GM21367 (cell line): ENCODE measurements around the gene GTF2A1.
A peak's percentile ranks its signal among the peaks of the same experiment; 100 is the strongest.
"Not testable (repeated sequence)": the region's sequence is repeated elsewhere in the genome, so short reads cannot be mapped to it uniquely, and the experiment has no call there.

Experiments
- ATAC-seq: cut with Tn5 transposase; IDR thresholded peaks from one replicate; pipeline ENCODE4 v1.9.1; 2021; ENCODE audit not compliant: unreplicated experiment

Gene GTF2A1

DNA sequence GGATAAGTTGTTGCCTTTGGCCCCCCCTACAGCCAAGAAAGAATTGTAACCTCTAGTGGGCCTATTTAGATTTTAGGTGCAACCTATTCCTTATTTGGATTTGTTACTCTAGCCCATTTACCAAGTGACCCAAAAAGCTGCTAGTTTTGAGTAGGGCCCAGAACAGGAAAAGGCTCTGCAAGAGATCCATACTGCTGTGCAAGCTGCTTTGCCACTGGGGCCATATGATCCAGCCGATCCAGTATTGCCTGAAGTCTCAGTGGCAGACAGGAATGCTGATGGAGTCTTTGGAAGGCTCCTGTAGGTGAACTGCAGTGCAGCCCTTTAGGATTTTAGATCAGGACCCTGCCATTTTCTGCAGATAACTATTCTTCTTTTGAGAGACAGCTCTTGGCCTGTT lies 12.9 kb upstream of the GTF2A1 start:
- no peak for ATAC-seq

DNA sequence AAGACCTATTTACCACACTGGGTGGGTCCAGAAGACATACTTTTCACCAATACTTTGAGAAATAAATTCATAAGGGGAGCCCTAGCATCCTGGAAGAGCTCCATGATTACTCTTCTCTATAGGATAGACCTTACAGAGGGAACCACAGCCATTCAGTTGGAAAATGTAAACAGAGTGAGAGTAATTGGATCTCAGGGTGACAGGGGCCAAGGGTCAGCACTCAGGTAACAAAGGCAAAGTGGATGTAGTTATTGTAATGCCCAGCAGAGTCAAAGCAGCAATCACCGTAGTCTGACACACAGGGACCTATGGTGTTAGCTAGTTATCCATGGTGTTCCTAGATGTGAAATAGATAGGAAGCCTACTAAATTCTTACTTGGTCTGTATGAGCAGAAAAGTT lies 10.8 kb upstream of the GTF2A1 start:
- ATAC-seq = no peak

DNA sequence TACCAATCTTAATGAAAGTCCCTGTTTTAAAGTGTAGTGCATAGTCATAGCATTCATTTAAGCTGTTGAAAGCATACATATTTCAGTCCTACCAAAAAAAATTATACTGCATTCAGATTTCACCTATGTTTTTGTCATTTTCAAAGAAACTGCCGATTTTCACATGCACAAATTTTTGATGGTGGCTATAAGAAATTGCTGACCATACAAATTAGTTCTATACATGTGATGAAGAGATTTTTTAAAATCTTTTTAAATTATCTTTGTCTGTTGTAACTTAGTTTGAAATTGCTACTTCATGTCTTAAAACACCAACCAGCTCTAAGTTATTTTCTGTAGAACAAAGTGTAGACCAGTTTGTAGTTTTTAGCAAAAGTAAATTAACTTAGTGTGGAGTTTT lies 3.5 kb upstream of the GTF2A1 start:
- ATAC-seq = no peak

DNA sequence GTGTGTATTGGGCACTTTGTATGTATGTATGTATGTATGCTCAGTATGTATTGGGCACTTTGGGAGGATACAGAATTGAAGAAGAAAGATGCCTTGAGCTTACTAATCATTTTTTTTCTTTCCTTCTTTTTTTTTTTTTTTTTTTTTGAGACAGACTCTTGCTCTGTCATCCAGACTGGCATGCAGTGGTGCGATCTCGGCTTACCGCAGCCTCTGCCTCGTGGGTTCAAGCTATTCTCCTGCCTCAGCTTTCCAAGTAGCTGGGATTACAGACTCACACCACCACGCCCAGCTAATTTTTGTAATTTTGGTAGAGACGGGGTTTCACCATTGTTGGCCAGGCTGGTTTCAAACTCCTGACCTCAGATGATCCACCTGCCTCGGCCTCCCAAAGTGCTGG lies 3.0 kb upstream of the GTF2A1 start:
- ATAC-seq = not testable (repeated sequence)

DNA sequence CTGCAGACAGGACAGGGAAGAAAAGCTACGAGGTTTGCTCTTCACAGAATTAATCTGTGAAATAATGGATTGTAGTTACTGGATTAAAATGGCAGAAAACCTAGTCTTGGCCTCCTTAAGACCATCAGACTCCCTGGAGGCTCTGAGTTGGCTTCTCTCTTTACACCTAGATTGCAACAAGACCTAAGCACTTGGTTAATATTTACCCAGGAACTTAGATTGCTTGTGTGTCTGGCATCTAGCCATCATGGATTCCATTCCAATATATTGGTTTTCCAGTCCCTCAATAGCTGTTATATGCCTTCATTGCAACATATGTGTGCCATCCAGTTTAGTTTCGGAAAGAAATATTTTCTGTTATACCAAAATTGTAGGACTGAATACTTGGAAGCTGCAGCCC lies 1.9 kb upstream of the GTF2A1 start:
- no peak for ATAC-seq

DNA sequence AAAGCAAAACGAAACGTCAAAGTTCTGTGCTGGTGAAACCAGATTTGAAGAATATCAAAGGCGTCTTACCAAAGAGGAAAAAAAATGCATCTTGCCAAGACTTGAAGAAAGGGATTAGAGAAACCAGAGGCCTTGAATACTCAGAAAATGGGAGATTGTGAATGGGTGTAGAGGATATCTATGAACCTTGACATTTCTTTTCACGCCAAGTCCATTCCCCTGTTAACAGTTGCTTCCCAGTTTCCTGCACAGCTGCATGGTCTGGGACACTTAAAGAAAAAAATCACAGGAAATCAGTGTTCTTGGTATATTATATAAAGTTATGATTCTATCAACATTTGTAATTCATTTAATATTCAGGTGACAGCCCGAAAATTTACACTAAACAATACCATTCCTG lies 1.4 kb upstream of the GTF2A1 start:
- no peak for ATAC-seq

DNA sequence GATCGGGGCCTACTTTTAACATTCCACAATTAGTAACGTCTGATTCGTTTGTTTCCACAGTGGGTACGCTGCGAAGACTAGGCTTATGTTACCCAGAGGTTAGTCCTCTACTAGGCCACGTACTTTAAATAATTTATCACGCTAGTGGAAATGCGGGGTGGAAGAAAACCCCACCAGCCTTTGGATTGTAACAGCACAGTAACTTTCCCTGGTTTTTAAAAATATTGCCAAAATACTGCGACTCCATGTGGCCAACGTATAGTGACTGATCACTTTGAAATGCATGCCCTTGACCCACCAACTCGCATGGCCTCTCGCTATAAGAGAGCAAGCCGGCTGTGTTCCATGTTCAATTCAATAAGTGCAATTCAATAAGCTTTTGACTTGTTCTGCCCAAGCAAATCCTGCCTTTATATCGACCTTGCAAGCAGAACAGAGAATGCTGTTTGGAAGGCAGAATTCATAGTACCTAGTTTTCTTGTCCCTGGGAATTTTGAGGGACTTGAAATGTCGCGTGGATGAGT lies 882 bp upstream of the GTF2A1 start:
- ATAC-seq = no peak

DNA sequence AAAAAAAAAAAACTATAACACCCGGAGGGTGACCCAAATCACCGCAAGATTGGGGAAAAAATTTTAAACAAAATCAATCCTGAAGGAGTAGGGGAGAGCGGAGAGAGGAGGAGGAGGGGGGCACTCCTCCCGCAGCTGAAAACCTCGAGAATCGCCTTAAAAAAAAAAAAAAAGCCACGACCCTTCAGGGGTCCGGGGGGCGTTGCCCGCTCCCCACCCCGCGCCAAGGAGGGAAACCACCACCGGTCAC lies 254 bp downstream of the GTF2A1 start:
- no peak for ATAC-seq

DNA sequence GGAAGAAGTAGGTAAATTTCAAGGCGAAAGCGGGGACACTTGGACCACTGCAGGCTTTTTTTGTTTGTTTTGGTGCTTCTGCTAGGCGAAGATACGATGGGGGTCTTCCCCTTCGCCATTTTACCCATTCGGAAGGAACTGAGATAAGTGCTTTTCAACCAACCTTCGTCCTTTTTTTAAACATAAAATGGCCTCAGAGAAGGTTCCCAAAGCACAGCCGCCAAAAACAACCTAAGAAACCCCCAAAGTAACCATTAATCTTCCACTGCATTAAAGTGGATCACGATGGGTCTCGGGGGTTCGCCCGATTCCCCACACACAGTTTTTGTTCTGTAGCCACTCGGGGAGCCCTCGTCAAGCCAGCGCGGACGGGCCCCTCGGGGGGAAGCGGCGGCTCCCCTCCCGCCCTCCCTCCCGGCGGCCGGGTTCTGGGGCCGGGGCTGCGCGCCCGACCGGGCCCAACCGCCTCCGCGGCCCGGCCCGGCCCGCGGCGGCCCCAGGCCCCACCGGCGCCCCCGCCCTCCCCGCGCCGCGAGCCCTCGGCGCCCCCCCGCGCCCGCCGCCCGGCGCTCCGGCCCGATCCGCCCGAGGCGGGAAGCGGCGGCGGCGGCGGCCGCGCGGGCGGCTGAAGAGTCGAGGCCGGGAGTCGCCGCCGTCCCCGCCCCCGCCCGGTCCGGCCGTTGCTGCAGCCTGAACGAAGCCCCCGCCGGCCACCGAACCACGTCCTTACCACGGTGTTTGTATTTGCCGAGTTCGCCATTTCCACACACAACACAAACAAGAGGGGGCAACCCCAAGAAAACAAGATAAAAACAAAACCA lies 790 bp downstream of the GTF2A1 start:
- ATAC-seq = no peak

DNA sequence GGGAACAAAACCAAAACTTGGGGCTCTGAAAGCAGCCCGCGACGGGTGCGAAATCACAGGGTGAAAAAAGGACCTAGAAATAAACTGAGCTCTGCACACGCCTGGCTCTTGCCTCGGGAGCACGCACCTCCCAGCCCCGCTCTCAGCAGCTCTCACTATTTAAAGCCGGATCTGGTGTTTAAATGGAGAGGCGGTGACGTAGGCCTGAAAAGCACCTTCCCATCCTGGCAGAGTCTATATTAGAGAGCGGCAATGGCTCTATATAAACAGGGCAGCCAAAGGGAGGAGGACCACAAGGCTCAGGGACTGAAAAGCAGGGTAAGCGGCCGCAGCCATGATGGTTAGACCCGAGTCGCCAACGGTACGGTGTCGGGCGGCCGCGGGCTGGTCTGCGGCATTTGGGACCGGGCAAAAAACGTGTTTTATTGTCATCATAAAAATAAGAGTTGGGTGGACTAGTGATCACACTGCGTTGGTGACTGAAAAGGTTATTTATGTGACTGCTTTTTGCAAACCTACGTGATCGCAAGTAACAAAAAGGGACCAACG lies 1.5 kb downstream of the GTF2A1 start:
- peak; percentile 61 for ATAC-seq

DNA sequence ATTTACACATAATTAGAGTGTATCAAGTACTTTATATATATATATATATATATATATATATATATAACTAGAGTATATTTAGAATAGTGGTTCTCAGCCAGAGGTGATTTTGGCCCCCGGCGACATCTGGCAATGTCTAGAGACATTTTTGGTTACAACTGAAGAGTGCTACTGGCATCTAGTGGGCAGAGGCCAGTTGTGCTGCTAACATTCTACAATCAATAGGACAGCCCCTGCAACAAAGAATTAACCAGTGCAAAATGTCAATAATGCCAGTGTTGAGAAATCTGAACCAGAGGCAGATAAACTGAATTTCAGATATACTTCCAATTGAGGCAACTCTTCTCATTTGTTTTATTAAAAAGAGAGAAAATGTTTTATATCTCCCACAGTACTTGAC lies 8.9 kb downstream of the GTF2A1 start:
- ATAC-seq = peak; percentile 75

DNA sequence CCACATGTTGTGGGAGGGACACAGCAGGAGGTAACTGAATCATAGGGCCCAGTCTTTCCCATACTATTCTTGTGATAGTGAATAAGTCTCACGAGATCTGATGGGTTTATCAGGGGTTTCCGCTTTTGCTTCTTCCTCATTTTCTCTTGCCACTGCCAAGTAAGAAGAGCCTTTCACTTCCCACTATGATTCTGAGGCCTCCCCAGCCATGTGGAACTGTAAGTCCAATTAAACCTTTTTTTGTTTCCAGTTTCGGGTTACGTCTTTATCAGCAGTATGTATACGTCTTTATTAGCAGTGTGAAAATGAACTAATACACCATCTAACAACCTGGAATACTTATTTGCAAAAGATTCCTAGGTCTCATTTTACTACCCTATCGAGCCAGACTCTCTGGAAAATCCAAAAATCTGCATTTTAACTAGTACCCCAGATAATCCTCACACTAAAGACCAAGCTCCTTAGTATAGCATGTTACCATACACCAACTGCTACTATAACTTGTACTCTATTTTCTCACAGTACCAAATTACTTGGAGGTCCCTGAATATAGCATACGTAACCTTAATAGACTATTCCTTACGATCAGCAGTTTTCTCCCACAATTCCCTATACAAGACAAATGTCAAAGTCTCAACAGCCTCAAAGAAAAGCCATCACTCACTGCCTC lies 11.5 kb downstream of the GTF2A1 start:
- ATAC-seq = no peak

DNA sequence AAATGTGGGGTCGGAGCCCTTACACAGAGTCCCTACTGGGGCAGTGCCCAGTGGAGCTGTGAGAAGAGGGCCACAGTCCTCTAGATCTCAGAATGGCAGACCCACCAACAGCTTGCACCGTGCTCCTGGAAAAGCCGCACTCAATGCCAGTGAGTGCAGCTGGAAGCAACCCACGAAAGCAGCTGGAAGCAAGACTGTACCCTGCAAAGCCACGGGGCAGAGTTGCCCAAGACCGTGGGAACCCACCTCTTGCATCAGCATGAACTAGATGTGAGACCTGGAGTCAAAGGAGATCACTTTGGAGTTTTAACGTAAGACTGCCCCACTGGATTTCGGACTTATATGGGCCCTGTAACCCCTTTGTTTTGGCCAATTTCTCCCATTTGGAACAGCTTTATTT lies 12.3 kb downstream of the GTF2A1 start:
- no peak for ATAC-seq

DNA sequence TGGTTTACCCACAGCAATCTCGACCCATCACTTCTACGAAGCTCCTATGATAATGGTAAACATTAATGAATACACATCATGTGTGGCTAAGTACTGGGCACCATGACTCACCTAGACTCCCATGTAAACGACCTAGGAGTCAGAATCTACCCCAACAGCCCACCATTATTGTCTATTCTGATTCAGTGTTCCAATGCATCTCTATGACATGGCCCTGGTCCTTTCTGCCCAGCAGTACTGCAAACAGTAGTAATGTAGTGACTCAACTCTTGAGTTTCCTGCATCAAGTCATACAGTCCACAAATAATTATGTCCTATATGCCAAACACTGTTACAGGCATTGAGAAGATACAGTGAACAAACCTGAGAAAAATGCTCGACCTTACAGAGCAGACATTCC lies 14.6 kb downstream of the GTF2A1 start:
- no peak for ATAC-seq

DNA sequence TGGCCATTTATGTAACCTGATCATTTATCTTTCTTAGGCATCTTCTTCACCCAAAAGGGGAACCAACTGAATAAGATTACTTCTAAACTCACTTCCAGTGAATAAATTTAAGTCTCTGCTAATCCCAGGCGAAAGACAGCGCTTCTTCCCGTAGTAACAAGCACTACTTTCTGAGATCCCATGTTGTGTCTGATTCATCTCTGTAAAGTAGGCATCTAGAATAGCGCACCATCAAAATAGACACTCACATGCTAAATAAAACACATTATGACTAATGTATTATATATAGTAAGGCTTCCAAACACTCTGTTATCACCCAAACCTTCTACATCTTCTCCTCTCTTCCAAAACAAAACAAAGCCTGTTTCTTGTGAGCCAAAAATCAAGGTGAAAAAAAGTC lies 15.1 kb downstream of the GTF2A1 start:
- no peak for ATAC-seq

DNA sequence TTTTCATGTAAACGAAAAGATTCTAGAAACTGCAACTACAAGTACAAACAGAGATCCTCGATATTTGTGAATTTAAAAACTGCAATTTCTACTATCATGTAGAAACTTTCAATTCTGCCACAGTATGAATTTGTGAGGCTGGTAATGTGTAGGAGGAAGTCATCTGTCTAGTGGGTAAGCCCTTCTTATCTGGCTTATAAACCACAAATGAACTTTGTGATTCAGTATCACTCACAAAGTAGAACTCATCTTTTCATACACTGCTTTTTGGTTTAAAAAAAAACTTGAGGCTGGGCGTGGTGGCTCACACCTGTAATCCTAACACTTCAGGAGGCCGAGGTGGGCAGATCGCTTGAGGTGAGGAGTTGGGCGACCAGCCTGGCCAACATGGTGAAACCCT lies 20.7 kb downstream of the GTF2A1 start:
- no peak for ATAC-seq

DNA sequence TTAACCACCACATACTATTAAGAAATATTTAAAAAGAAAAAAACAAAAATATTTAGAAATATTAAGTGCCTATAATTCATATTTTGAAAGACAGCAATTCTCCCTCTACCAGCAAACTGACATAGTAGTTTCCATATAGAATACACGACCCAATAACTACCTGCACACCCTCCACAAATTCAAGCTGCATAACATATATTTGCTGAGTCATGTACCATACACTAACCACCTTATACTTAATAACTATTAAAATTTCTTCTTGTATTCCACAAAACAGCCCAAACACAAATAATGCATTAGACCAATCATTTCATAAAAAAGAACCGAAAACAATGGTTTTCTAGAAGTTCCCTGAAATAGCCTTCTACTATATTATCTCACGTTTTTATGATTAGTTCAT lies 21.7 kb downstream of the GTF2A1 start:
- ATAC-seq = no peak

DNA sequence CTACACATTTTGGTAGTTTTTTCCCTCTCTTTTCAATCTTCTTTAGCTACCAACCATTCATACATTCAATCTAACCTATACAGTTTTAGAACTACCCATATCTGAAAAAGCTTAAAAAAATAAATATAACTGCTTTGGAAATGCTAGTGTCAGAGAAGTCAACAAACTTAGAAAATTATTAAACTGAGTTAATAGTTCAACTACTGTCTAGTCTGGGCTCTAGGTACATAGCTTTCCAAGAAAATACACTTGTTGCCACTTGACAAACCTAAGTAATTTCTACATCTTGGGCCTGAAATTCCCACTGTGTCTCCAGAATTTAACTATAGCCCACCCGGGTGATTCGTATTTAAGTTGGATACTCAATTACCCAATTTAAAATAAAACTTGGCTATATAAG lies 22.1 kb downstream of the GTF2A1 start:
- no peak for ATAC-seq

DNA sequence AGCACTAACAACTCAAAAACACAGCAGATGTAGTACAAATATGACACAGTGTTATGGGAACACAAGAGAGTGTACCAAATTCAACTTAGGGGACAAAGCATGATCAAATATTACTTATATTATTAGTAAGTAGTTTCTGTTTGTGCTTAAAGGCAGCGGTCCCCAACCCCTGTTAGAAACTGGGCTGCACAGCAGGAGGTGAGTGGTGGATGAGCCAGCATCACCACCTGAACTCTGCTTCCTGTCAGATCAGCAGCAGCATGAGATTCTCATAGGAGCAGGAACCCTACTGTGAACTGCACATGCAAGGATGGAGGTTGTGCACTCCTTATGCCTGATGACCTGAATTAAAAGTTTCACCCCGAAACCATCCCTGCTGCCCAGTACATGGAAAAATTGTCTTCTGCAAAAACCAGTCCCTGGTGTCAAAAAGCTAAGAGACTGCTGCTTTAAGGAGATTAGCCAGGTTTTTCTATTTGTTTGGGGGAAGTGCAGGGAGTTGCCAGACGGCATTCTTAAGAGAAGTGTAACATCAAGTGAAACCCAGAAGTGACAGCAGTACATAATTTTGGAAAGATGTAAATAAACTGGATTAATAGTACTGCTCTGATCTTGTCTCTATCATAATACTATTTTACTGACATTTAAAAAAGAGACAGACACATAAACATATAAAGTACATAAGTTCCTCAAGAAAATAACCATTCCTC lies 26.7 kb downstream of the GTF2A1 start:
- peak; percentile 68 for ATAC-seq

DNA sequence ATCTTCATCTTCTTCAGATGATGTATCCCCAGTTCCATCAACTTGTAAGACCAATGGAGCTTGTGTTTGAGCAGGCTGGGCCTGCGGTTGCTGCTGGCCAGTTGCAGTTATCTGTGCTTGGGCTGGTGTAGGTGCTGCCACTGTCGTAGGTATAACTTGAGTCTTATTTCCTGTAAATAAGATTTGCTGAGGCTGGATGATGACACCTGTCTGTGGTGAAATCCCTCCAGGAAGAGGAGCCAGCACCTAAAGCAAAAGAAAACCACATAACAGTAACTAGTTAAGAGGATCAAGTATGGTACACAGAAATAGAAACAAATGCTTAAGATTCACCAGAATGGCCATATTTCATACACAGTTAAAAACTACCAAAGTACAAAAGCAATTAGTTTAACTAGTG lies 28.2 kb downstream of the GTF2A1 start:
- ATAC-seq = no peak

DNA sequence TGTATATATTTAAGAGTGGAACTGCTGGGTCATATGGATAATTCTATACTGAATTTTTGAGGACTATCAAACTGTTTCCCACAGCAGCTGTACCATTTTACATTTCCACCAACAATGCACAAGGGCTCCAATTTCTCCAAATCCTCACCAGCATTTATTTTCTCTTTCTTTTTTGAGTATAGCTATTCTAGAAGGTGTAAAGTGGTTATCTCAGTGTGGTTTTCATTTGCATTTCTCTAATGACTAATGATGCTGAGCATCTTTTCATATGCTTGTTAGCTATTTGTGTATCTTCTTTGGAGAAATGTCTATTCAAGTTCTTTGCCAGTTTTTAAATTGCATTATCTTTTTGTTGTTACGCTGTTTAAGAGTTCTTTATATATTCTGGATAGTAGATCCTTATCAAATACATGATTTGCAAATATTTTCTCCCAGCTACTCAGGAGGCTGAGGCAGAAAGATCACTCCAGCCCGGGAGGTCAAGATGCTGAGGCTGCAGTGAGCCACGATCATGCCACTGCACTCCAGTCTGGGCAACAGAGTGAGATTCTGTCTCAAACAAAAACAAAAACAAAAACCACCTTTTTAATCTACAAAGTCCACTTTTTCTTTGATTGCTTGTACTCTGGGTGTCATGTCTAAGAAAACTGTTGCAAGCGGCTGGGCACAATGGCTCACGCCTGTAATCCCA lies 32.8 kb downstream of the GTF2A1 start:
- ATAC-seq = peak; percentile 86
